Loucy (cell line): Measurements from ENCODE around the gene RAPGEF1.
A peak's percentile ranks its signal among the peaks of the same experiment; 100 is the strongest.

ENCODE experiments used
- H2AFZ ChIP-seq: fragments of 200-600 bp; sonication (generic); 2 replicates; pipeline ENCODE4 v1.6.0; 2016; ENCODE audit warnings: antibody characterized with exemption, mild to moderate bottlenecking, low read length, moderate library complexity
- H3F3A ChIP-seq: fragments of 200-600 bp; 2 replicates; pipeline ENCODE4 v1.6.0; 2016; ENCODE audit warnings: antibody characterized with exemption, low read depth, mild to moderate bottlenecking
- H3K27me3 ChIP-seq: fragments of 200-600 bp; sonication (generic); 2 replicates; pipeline ENCODE4 v1.6.1; 2014; ENCODE audit warnings: low read length, mild to moderate bottlenecking; ENCODE audit not compliant: insufficient read depth, poor library complexity, severe bottlenecking
- H3K36me3 ChIP-seq: fragments of 200-600 bp; sonication (generic); 2 replicates; pipeline ENCODE4 v1.6.1; 2016; ENCODE audit warnings: low read length; ENCODE audit not compliant: insufficient read depth
- H3K4me1 ChIP-seq: fragments of 200-600 bp; sonication (generic); 2 replicates; pipeline ENCODE4 v1.5.1; 2014; ENCODE audit warnings: low read length, mild to moderate bottlenecking; ENCODE audit not compliant: insufficient read depth, poor library complexity, severe bottlenecking
- H3K4me2 ChIP-seq: fragments of 200-600 bp; sonication (generic); 2 replicates; pipeline ENCODE4 v1.6.0; 2014; ENCODE audit warnings: antibody characterized with exemption, low read length, low read depth, mild to moderate bottlenecking; ENCODE audit not compliant: poor library complexity, severe bottlenecking
- H3K4me3 ChIP-seq: fragments of 200-600 bp; sonication (generic); 2 replicates; pipeline ENCODE4 v1.5.1; 2014; ENCODE audit warnings: low read length, mild to moderate bottlenecking, mixed read lengths; ENCODE audit not compliant: poor library complexity, severe bottlenecking
- H3K79me2 ChIP-seq: fragments of 200-600 bp; sonication (generic); 2 replicates; pipeline ENCODE4 v1.6.1; 2014; ENCODE audit warnings: low read length; ENCODE audit not compliant: insufficient read depth
- H3K9ac ChIP-seq: fragments of 200-600 bp; sonication (generic); 2 replicates; pipeline ENCODE4 v1.6.0; 2014; ENCODE audit warnings: mild to moderate bottlenecking, low read depth, low read length, moderate library complexity; ENCODE audit not compliant: poor library complexity, severe bottlenecking
- H3K9me2 ChIP-seq: fragments of 200-600 bp; sonication (generic); replicated peaks from 2 replicates; pipeline ENCODE4 v1.6.1; 2016; ENCODE audit warnings: low read depth, low read length, mixed read lengths
- H3K9me3 ChIP-seq: fragments of 200-600 bp; sonication (generic); 2 replicates; pipeline ENCODE4 v1.6.1; 2014; ENCODE audit warnings: mild to moderate bottlenecking, antibody characterized with exemption, low read length, low read depth; ENCODE audit not compliant: insufficient read depth
- H4K20me1 ChIP-seq: fragments of 200-600 bp; sonication (generic); 2 replicates; pipeline ENCODE4 v1.6.0; 2014; ENCODE audit warnings: antibody characterized with exemption, low read length, mild to moderate bottlenecking; ENCODE audit not compliant: insufficient read depth, poor library complexity, severe bottlenecking
- CTCF ChIP-seq: fragments of 200-600 bp; sonication (generic); conservative IDR thresholded peaks from 2 replicates; pipeline ENCODE4 v1.5.1; 2014; ENCODE audit warnings: mild to moderate bottlenecking, antibody characterized with exemption, low read length
- EZH2phosphoT487 ChIP-seq: fragments of 200-600 bp; IDR thresholded peaks from 2 replicates; pipeline ENCODE4 v1.6.1; 2018; ENCODE audit warnings: antibody characterized with exemption, mild to moderate bottlenecking, moderate library complexity, borderline replicate concordance

Gene RAPGEF1

GRCh38 chr9:131734165-131734610 lies 5.7 kb downstream of the RAPGEF1 start:
- peaks cover 79% of the 10 kb centered on the region for H3K4me1 ChIP-seq
- peaks cover 72% of the 10 kb centered on the region for H3K79me2 ChIP-seq
- H3K36me3 ChIP-seq, result no peaks in the 10 kb centered on the region
- H3K9ac ChIP-seq, result peak overlapping the region; percentile 73
- peaks cover 37% of the 10 kb centered on the region for H4K20me1 ChIP-seq
- no peak overlapping the region for H2AFZ ChIP-seq
- TF ChIP-seq EZH2phosphoT487 (no peak), CTCF (no peak)
- H3F3A ChIP-seq, result peaks cover 42% of the 10 kb centered on the region
- no peaks in the 10 kb centered on the region for H3K9me3 ChIP-seq
- no peaks in the 10 kb centered on the region for H3K27me3 ChIP-seq
- H3K9me2 ChIP-seq, result no peaks in the 10 kb centered on the region
- peak overlapping the region; percentile 97 for H3K4me2 ChIP-seq
- peak overlapping the region; percentile 72 for H3K4me3 ChIP-seq

- Histone ChIP-seq H2AFZ (no peak overlapping the region), H3K4me1 (peaks cover 78% of the 10 kb centered on the region), H3K36me3 (no peaks in the 10 kb centered on the region), H3K9me2 (no peaks in the 10 kb centered on the region), H3K9me3 (no peaks in the 10 kb centered on the region), H3K9ac (peak overlapping the region; percentile 73), H3K4me3 (peak overlapping the region; percentile 72), H3K4me2 (peak overlapping the region; percentile 97), H3F3A (peaks cover 42% of the 10 kb centered on the region), H4K20me1 (peaks cover 32% of the 10 kb centered on the region), H3K27me3 (no peaks in the 10 kb centered on the region), H3K79me2 (peaks cover 71% of the 10 kb centered on the region)
- TF ChIP-seq EZH2phosphoT487, result no peak; the same call in 1 of the 2 replicates
- no peak for TF ChIP-seq CTCF
Measured at GRCh38 chr9:131733541-131734061, 6.3 kb downstream of the RAPGEF1 start.

- TF ChIP-seq CTCF (no peak), EZH2phosphoT487 (no peak)
- H2AFZ ChIP-seq, result no peak overlapping the region
- peaks cover 81% of the 10 kb centered on the region for H3K4me1 ChIP-seq
- peak overlapping the region; percentile 97 for H3K4me2 ChIP-seq
- H3K9me2 ChIP-seq, result no peaks in the 10 kb centered on the region
- no peaks in the 10 kb centered on the region for H3K9me3 ChIP-seq
- H3K9ac ChIP-seq, result peak overlapping the region; percentile 73
- H3K79me2 ChIP-seq, result peaks cover 72% of the 10 kb centered on the region
- H4K20me1 ChIP-seq, result peaks cover 28% of the 10 kb centered on the region
- peak overlapping the region; percentile 72 for H3K4me3 ChIP-seq
- H3F3A ChIP-seq, result peaks cover 42% of the 10 kb centered on the region
- H3K36me3 ChIP-seq, result no peaks in the 10 kb centered on the region
- H3K27me3 ChIP-seq, result no peaks in the 10 kb centered on the region
Measured at GRCh38 chr9:131732636-131733289, 7.1 kb downstream of the RAPGEF1 start.
